ENCODE results near the gene IWS1.

IWS1 gene

GRCh38 chr2:127560931-127561280 is 34.6 kb upstream of the IWS1 start:
- TF ChIP-seq CTCF (IDR thresholded peaks at IDR 0.05; ENCODE audit: low read depth, low read length), result no peak
- no peak overlapping the region for H3K4me3 ChIP-seq (replicated peaks in 1 of 2; ENCODE audit: low read depth in 2 of 2, low read length in 2 of 2)
- peak; percentile 31 to 80 for DNase-seq (ENCODE audit: low read depth in 2 of 2)

GRCh38 chr2:127560201-127560930 is 34.1 kb upstream of the IWS1 start:
- peak in 1 of 2 donors; percentile 57 for DNase-seq (ENCODE audit: low read depth in 2 of 2)
- TF ChIP-seq CTCF (IDR thresholded peaks at IDR 0.05; ENCODE audit: low read depth, low read length), result peak; percentile 36
- no peak overlapping the region for H3K4me3 ChIP-seq (replicated peaks in 1 of 2; ENCODE audit: low read depth in 2 of 2, low read length in 2 of 2)

GRCh38 chr2:127559454-127559853 is 33.2 kb upstream of the IWS1 start:
- no peak overlapping the region for H3K4me3 ChIP-seq (replicated peaks in 1 of 2; ENCODE audit: low read depth in 2 of 2, low read length in 2 of 2)
- TF ChIP-seq CTCF (IDR thresholded peaks at IDR 0.05; ENCODE audit: low read depth, low read length), result no peak
- no peak for DNase-seq (ENCODE audit: low read depth in 2 of 2)

- no peak for TF ChIP-seq CTCF (IDR thresholded peaks at IDR 0.05; ENCODE audit: low read depth, low read length)
- DNase-seq (ENCODE audit: low read depth in 2 of 2), result no peak
- no peak overlapping the region for H3K4me3 ChIP-seq (replicated peaks in 1 of 2; ENCODE audit: low read depth in 2 of 2, low read length in 2 of 2)
Measured at GRCh38 chr2:127558911-127559310, 32.6 kb upstream of the IWS1 start.

GRCh38 chr2:127552846-127553245 is 26.6 kb upstream of the IWS1 start:
- TF ChIP-seq CTCF (IDR thresholded peaks at IDR 0.05; ENCODE audit: low read depth, low read length), result no peak
- H3K4me3 ChIP-seq (replicated peaks in 1 of 2; ENCODE audit: low read depth in 2 of 2, low read length in 2 of 2), result no peak overlapping the region
- DNase-seq (ENCODE audit: low read depth in 2 of 2), result no peak

GRCh38 chr2:127552336-127552735 is 26.0 kb upstream of the IWS1 start:
- no peak overlapping the region for H3K4me3 ChIP-seq (replicated peaks in 1 of 2; ENCODE audit: low read depth in 2 of 2, low read length in 2 of 2)
- no peak for TF ChIP-seq CTCF (IDR thresholded peaks at IDR 0.05; ENCODE audit: low read depth, low read length)
- DNase-seq (ENCODE audit: low read depth in 2 of 2), result no peak
